Stimulated activated CD4-positive, alpha-beta T cell treated with anti-CD3 and anti-CD28 coated beads, Interleukin-2, amount 100 ng/mL, for 24 hours (primary cell): ENCODE data around the gene SLC38A2.

Experiments used
- DNase-seq, 2 donors: peaks; one replicate each; pipeline ENCODE4 v3.0.0-alpha.2; 2020

Gene SLC38A2

DNA sequence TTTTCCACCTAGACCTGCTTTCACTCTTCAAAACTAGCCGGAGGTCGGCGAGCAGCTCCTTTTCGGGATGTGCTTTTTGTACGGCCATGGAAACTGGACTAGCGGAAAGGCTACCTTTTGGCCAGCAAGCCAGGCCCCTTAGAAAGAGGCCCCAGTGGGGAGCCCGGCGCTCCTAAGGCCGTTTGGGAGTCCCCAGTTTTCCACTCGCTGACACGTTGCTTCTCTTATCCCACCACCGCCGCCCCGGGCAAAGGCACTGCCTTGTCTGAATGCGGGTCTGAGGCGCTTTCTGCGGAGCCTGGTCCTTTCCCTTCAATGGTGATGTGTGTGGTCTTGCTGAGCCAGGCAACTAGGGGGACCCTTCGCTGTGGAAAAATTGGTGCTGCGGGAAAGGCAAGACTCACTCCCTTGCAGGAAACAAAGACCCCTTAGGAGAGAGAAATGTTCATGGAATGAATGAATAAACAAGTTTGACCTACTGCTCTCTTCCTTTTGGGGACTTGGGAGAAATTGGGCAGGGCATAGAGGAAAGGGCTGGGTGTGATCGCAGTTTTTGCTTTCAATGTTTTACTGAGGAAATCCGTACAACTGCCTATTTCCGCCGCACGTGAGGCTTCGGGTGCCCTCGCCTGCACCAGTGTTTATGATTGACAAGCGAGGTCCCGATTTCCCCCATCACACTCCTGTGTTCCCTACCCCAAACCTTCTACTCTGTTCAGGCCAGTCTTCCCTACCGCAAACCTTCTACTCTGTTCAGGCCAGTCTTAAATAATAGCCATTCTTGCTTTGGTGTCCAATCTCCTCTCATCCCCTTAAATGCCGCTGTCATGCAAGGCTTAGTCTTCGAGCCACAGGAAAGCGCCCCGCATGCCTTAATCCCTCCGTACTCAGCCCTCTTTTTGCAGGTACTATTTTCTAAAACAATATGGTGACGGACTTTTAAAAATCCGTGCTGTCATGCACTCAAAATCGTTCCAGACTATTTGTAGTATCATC is 1.0 kb upstream of the SLC38A2 start:
- DNase-seq = peak; percentile 49 to 54

DNA sequence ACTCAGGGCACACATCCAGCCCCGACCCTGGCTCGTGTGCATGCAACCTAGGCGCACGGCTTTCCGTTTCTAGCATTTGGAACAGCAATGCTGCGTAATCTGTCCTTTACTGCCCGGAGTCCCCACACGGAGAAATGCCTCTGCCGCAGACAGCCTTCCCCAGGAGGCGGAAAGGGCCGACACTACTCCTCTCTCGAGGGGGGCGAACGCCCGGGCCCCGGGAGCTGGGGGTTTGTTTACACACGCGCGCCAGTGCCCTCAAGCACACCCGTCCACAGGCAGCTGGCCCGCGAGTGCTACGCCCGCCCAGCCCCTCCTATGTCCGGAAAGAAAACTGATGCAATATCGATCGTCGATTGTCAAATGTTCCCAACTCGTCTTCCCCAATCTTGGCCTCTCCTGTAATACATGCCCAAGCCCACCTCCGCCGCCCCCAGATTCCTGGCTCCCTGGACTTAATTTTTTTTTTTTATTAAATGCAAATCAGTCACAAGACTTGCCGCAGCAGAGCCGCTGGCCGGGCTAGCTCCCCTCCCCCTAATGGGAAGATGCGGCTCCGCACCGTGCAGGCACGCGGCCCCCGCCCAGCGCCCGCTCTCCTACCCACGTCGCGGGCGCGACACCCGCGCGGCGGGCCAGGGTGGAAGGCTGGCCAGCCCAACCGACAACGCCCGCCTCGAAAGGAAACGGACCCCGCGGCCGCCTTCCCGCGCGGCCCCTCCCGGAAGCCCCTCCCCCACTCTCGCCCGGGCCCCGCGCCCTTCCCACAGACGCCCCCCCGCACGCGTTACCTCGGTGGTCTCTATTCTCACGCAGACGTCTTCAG is 642 bp downstream of the SLC38A2 start:
- DNase-seq = peak; percentile 64 to 65

DNA sequence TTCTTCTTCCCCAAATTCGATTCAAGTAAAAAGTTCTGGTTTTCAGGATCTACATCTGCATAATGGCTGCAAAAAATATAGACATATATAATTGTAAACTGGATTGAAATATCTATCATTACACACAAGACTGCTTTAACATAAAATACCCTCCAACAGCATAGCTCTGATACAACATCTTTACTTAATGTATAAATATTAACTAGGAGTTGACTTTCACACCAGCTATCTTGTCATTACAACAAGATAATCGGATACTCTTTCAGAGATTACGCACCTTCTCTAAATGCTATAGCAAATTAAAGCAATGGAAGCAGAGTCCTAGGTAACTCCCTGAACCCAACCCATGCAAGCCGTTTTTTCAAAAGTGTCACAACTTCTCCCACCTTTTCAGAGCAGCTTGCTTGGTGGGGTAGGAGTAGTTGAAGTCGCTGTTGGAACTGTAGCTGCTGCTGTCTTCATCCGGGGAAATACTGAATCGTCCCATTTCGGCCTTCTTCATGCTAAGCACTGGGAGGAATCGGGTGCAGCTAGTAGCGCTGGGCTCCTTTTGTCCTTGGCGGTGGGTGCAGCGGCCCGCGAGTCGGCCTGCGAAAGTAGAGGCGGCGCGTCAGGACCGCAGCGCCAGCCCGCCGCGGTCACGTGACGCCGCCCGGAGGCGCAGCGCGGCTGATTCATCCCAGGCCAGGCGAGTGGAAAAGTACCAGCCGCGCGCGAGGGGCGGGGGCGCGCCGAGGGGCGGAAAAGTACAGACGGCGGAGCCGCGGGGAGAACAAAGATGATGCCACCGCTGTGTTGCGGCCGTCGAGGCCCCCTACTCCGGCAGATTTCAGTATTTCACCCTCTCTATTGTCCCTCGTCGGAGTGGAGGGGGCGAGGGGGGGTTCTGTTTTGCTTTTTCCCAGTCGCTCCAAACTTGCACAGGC is 1.5 kb downstream of the SLC38A2 start:
- DNase-seq = peak; percentile 94 to 95

DNA sequence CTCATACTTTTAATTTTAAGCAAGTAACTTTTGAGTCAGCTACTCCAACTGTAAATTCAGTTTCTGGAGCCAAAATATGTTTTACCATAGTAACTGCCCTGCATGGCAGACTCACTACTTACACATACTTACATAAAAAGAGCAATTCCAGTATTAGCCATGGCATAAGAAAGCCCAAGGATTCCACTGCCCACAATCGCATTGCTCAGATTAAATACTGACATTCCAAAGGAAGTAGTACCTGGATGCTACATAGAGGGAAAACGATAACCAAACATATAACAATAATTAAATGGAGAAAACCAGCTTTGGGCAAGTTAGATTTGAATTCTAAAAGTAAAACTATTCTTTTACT is 2.2 kb downstream of the SLC38A2 start:
- no peak for DNase-seq

DNA sequence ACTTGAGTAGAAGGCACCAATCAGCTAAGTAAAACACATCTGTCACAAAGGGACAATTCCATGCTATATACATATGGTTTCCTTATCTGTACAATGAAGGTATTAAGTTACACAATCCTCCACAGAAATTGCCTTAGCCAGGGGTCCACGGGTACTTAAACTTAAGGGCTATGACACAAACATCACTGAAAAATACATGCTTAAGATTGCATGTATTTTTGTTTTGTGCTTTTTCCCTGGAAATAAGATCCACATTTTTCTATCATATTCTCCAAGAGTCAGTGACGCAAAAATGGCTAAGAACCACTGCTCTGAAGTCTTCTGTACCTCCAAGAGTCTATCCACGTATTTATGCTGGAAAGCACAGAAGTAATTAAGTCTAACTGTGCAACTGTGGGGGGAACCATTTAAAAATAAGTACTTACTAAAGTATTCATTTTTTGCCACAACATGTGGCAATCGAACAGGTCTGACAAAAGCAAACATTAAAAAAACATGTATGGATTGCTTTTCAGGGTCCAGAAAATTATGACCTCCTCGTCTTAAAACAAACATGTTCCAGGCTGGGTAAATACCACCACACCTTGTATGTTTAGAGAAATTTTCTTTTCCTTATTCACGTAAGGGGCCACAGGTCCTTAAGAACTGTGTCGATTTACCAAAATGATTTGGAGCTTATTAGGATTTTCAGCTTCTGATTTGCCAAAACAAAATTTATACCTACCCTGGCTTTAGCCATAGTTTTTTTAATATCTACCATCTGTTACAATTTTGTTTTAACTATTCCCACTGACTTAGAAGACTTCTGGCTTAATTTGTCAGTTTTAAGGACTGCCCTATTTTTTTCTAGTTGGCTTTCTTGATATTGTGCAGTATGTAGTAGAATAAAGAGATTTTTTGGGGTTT is 2.8 kb downstream of the SLC38A2 start:
- no peak for DNase-seq

DNA sequence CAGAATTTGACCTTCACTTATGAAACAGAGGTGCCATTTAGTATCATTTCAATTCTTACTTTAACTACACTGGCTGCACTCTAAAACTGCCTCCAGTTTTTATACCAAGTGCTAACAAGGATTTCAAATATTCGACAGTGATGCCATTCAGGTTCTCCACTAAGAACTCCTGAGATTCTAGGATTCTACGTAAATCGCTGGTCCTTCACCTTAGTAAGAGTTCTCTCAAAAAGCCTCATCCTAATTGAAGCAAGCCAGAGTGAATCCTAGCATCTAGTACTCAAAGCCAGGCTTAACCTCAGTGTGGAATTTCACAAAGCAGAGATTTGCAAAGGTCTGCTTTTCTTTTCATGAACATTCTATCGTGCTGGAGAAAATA is 3.5 kb downstream of the SLC38A2 start:
- DNase-seq = no peak

DNA sequence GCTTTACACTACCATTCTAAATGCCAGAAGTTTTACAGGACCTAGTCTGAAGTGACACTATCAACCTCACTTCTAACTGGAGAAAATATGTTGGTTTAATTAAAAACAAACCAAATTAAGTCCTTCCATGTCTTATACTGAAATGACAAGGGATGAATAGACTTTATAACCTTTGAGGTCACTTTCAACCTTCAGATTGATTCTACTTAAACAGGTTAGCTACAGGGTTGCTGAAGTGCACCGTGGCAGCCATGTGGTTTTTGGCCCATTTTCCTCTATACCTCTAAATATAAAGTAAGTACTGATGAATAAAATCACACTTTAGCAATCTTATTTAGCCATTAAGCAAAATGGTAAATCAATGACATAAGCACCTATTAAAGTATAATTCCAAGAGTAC is 3.9 kb downstream of the SLC38A2 start:
- DNase-seq = no peak

DNA sequence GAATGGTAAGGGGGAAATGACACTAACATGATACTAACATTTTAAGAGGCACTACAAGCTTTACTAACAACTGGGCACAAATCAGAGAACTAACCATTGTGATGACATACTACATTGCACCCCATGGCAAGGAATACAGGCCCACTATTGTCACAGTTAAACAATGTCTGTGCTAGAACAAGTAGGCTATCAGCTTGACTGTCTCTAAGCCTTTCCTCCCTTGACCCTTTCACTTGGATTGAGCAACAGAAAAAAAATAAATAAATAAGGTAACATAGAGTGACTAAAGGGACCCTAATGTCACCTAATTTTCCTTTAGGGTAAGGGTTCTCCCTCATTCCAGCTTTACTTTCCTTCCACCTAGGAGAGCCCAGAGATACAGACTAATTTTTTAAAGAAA is 4.4 kb downstream of the SLC38A2 start:
- DNase-seq = no peak

DNA sequence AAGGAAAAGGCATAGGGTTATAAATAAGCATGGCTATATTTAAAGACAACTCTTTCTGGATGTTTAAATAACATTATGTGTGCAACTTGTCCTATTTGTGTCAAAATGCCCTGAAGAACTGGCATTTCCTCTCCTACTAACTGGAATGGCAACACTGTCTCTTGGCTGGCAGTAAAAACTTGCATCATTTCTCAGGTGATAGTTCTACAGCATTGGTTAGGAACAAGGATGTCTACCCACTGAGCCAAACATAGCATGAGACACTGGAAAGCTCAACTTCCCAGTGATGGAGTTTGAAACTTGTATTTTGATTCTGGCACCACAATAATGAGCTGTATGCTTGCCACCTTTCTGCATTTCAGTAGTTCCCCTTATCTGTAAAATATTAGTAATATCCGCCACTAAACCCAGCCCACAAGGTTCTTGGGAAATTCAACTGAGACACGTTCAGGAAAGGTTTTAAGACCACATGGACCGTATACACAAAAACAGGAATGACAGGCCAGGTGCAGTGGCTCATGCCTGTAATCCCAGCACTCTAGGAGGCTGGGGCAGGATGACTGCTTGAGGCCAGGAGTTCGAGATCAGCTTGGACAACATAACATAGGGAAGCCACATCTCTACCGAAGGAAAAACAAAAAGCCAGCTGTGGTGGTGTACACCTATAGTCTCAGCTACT is 5.1 kb downstream of the SLC38A2 start:
- no peak for DNase-seq

DNA sequence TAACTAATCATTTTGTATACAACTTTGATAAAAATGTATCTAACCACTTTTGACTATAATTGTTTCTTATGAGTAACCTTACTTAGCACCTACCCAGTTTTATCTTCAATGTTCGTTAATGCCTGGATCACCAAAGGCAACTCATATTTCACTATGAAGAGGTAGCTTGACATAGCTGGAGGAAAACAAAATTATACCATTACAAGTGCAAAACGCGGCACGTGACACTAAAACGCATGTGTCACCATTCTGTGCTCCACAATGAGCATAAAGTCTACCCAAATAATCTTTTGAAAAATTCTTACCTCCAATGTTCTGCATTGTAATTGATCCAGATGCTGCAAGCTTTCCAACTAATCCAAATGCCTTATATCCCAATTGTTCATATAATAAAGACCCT is 5.8 kb downstream of the SLC38A2 start:
- no peak for DNase-seq

DNA sequence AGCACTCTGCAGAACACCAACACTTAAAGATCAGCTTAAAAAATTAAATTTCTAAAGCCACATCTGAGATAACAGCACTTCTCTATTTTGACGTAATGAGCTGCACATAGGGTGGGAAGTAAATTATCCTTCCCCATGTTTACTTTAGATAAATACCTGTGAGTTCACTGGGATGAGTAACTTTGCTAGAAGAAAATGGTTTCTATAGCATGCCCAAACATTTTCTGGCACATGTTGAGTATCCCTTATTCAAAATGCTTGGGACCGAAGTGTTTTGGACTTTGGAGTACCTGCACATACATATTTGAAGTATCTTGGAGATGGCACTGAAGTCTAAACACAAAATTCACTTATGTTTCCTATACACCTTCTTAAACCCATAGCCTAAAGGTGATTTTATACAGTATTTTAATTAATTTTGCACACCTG is 6.6 kb downstream of the SLC38A2 start:
- no peak for DNase-seq

DNA sequence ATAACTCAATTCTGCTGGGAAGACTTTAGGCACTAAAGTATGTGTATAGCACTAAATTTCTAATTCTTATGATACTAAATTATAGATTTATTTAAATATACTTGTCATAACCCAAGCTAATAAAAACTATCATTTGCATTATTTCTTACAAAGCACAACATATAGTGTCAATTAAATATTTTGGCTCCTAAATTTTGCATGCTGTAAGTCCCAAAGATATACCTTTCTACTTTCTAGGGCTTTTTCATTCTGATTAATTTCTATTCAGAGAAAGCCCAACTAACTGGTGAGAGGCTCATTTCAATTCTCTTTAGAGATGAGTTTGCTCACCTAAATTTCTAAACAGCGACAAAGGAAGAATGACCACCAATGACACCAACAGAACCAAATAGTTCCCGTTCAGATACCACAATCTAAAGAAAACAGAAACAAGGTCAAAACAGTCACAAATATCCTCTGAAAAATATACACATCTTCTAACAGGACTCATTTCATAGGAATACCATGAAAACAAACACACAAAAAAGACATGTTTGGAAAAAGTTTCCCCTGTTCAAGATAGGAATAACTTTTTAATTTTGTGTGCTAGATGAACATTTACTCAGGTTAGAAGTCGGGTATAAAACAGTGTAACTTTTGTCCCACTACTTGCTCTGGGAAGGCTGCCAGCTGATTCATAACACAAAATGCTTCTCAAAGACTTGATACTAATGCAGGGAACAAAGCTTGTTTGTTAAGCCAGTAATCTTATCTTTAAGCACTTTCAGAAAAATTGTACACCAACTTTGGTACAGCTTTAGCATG is 7.6 kb downstream of the SLC38A2 start:
- no peak for DNase-seq

DNA sequence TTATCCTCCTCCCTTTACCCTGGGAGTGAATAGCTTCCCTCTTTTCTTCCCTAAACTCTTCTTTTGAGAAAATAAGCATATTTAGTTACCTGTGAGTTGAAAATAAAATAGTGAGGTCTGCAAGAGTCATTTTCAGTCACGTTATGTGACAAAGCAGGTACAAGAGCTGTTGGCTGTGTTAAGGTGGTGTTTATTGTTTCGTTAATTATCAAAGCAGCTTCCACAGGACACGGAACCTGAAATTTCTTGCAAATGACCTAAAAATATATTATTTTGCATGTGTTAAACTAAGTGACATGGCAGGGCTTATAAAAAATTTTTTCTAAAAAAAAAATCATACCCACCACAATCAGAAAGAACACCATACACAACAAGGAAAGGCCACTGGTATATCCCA is 8.3 kb downstream of the SLC38A2 start:
- no peak for DNase-seq

DNA sequence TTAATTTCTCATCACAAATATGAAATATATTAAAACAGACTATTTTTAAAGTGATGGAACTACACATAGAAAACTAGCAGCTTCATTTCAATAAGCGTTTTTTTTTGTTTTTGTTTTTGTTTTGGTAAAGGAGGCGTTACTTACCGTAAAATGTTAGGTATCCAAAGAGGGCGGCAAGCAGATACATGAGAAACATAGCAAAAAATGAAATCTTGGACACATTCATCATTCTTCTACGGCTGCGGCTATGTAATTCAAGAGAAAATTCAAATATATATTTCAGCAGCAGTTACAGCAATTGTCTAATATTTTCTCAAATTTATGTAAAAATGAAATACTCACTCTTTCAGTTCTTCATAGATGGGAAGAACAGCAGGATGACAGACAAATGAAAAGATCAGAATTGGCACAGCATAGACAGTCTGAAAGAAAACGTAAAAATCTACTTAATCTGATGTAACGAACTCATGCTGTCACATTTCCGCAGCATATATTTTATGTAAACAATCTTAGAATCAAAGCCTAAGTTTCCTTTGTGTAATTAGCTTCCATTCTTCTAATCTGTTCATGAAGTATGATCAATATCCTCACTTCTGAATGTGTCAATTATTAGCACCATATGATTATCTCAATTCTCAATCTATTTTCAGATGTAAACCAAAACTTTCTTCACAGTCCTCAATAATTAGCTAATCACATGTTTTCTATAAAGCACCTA is 8.8 kb downstream of the SLC38A2 start:
- no peak for DNase-seq

DNA sequence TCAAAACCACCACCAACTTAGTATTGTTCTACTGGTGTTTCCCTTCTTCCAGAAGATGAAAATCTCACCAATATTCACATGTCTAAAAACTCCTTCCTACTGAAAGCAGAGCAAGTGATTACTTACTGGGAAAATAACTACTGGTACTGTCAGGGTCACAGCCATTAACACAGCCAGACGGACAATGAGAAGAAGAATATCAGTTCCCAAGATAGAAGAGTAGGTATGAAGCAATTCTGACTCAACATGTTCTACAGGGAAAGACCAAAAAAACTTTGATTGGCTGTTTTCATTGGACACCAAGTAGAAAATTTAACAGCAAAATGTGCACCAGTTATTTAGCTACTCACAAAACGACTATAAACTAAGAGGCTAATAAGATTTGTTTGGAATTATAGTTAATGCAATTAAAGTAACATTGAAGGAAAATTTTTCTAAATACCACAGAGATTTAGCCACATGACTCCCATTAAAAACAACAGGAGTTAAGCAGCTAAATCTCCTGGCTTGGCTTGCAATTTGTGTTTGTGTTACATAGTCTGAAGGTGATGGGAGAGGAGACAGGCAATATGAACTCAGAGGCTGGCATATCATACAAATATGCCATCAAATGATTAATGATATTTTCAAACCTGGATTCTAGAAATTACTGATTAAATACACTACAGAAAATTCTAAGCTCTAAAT is 9.5 kb downstream of the SLC38A2 start:
- no peak for DNase-seq

DNA sequence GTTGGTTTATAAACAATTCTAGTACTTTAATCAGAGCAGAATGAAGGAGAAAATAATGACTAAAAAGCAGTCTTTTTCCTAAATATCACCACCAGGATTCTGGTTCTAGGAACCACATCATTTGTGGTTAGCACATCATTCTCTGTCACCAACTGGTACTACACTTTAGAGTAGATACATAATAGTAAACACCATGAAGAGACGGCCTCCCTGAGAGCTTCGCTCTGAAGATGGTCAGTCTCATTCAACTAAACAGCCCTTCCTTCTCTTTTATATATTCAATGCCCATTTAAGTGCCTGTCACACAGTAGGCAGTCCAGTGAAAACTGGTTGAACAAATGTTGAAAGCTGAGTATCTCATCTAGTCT is 10.9 kb downstream of the SLC38A2 start:
- no peak for DNase-seq

DNA sequence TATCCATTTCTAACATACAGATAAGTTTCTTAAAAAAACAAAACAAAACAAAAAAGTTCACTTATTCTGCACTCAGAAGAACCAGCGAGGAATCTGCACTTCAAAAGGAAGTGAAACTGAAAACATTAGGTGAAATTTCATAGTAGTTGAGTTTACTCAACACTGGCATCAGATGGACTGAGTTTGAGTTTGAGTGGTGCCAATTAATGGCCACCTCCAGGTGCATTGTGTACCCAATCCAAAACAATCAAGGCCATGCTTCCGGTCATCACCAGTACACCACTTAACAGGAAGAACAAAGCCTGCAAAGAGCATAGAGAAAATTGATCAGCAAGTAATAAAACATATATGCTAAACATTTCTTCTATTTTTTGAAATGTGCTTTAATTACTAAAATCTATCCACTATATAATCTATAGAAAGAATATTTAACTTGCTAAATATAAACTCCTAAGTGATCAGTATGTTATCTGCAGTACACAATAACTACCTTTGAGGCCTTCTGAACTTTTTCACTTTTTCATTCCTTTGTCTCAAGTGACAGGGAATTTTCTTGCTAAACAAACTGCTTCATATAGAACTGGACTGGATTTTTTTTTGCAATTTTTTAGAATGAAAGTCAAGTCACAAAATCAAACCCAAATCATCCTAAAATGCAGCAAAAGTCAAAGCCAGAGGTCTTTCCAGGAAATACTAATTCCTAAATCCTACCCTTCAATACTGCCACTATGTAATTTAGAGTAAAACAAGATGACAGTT is 11.5 kb downstream of the SLC38A2 start:
- DNase-seq = no peak

DNA sequence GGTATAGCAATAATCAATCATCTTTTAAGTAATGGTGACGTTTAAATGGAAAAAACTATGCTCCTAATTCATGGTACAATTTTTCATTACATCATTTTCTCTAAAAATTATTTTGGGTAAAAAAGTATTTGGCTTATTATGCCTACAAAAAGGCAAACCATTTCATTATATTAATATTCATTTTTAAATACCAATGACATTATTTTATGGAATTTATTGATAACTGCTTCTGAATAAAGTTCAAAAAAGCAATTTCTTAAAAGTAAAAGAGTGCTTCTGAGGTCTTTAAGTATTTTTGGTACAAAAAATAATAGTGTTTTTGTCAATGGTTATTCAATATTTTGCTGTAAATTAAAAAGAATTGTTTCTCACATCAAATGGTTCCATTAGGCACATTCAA is 12.2 kb downstream of the SLC38A2 start:
- DNase-seq = no peak
